Measurements from ENCODE around the gene HNF1B. TPM values are rescaled to one million over a fixed set of nuclear protein-coding genes. Genes with fewer than 3 reads are reported as not detected.

The HNF1B gene
- polyA plus RNA-seq, 3 donors from 2014 or later: not detected

- peaks cover 7 to 35% (median 31%) of the 10 kb centered on the region in 3 donors for H3K27me3 Mint-ChIP-seq (ENCODE audit: low read depth in 3 of 3)
- H3K9me3 Mint-ChIP-seq: no peaks in the 10 kb centered on the region
- H3K4me1 Mint-ChIP-seq: peaks cover 0 to 8% of the 10 kb centered on the region in 2 donors
- no peak for DNase-seq
- H3K4me3 Mint-ChIP-seq: no peak overlapping the region
- no peak overlapping the region for H3K27ac Mint-ChIP-seq
- no peaks in the 10 kb centered on the region for H3K36me3 Mint-ChIP-seq
Observed at GRCh38 chr17:37737081-37737480, 7.8 kb downstream of the HNF1B start.

GRCh38 chr17:37736428-37736827 lies 8.4 kb downstream of the HNF1B start:
- no peaks in the 10 kb centered on the region for H3K9me3 Mint-ChIP-seq
- peaks cover 0 to 2% of the 10 kb centered on the region in 2 donors for H3K4me1 Mint-ChIP-seq

GRCh38 chr17:37735165-37735564 lies 9.7 kb downstream of the HNF1B start:
- no peak overlapping the region for H3K27ac Mint-ChIP-seq
- peaks cover 9 to 24% (median 21%) of the 10 kb centered on the region in 3 donors for H3K27me3 Mint-ChIP-seq (ENCODE audit: low read depth in 3 of 3)
- H3K36me3 Mint-ChIP-seq: no peaks in the 10 kb centered on the region
- H3K4me1 Mint-ChIP-seq: no peaks in the 10 kb centered on the region
- no peak for DNase-seq
- H3K9me3 Mint-ChIP-seq: no peaks in the 10 kb centered on the region
- H3K4me3 Mint-ChIP-seq: no peak overlapping the region

More at GRCh38 chr17:37736428-37736827, 8.4 kb downstream of the HNF1B start:
- H3K27ac Mint-ChIP-seq: no peak overlapping the region
- H3K4me3 Mint-ChIP-seq: no peak overlapping the region
- H3K27me3 Mint-ChIP-seq (ENCODE audit: low read depth in 3 of 3): peaks cover 7 to 29% (median 28%) of the 10 kb centered on the region in 3 donors
- no peak for DNase-seq
- H3K36me3 Mint-ChIP-seq: no peaks in the 10 kb centered on the region

- Mint-ChIP-seq H3K9me3 (no peaks in the 10 kb centered on the region), H3K36me3 (no peaks in the 10 kb centered on the region), H3K4me3 (no peak overlapping the region), H3K27me3 (ENCODE audit: low read depth in 3 of 3) (peaks cover 10 to 13% (median 12%) of the 10 kb centered on the region in 3 donors), H3K27ac (no peak overlapping the region), H3K4me1 (no peaks in the 10 kb centered on the region)
- no peak for DNase-seq
Observed at GRCh38 chr17:37732316-37732715, 12.5 kb downstream of the HNF1B start.

- no peaks in the 10 kb centered on the region for H3K9me3 Mint-ChIP-seq
- H3K4me3 Mint-ChIP-seq: no peak overlapping the region
- H3K27me3 Mint-ChIP-seq (ENCODE audit: low read depth in 3 of 3): peaks cover 5 to 13% (median 5%) of the 10 kb centered on the region in 3 donors
- H3K36me3 Mint-ChIP-seq: no peaks in the 10 kb centered on the region
- H3K4me1 Mint-ChIP-seq: no peaks in the 10 kb centered on the region
- no peak overlapping the region for H3K27ac Mint-ChIP-seq
- no peak for DNase-seq
Observed at GRCh38 chr17:37731056-37731455, 13.8 kb downstream of the HNF1B start.

- Mint-ChIP-seq H3K27me3 (ENCODE audit: low read depth in 3 of 3) (peaks cover 3 to 13% (median 5%) of the 10 kb centered on the region in 3 donors), H3K36me3 (no peaks in the 10 kb centered on the region), H3K4me1 (no peaks in the 10 kb centered on the region), H3K27ac (no peak overlapping the region), H3K4me3 (no peak overlapping the region), H3K9me3 (no peaks in the 10 kb centered on the region)
- no peak for DNase-seq
Observed at GRCh38 chr17:37729905-37730304, 15.0 kb downstream of the HNF1B start.

GRCh38 chr17:37726891-37727675 lies 17.8 kb downstream of the HNF1B start:
- no peak overlapping the region for H3K4me3 Mint-ChIP-seq
- H3K4me1 Mint-ChIP-seq: no peaks in the 10 kb centered on the region
- no peak for DNase-seq
- no peaks in the 10 kb centered on the region for H3K9me3 Mint-ChIP-seq
- no peaks in the 10 kb centered on the region for H3K36me3 Mint-ChIP-seq
- H3K27me3 Mint-ChIP-seq (ENCODE audit: low read depth in 3 of 3): peaks cover under 1 to 9% (median 1%) of the 10 kb centered on the region in 3 donors
- no peak overlapping the region for H3K27ac Mint-ChIP-seq

GRCh38 chr17:37726248-37726647 lies 18.6 kb downstream of the HNF1B start:
- Mint-ChIP-seq H3K9me3 (no peaks in the 10 kb centered on the region), H3K27me3 (ENCODE audit: low read depth in 3 of 3) (peaks cover 1 to 7% (median 2%) of the 10 kb centered on the region in 3 donors), H3K36me3 (no peaks in the 10 kb centered on the region), H3K27ac (no peak overlapping the region), H3K4me1 (no peaks in the 10 kb centered on the region), H3K4me3 (no peak overlapping the region)
- DNase-seq: no peak

- H3K9me3 Mint-ChIP-seq: no peaks in the 10 kb centered on the region
- H3K4me1 Mint-ChIP-seq: no peaks in the 10 kb centered on the region
- peaks cover 0 to 5% (median 2%) of the 10 kb centered on the region in 3 donors for H3K27me3 Mint-ChIP-seq (ENCODE audit: low read depth in 3 of 3)
- no peak for DNase-seq
- no peak overlapping the region for H3K27ac Mint-ChIP-seq
- H3K36me3 Mint-ChIP-seq: no peaks in the 10 kb centered on the region
- H3K4me3 Mint-ChIP-seq: no peak overlapping the region
Observed at GRCh38 chr17:37725601-37726146, 19.2 kb downstream of the HNF1B start.

GRCh38 chr17:37725021-37725595 lies 19.8 kb downstream of the HNF1B start:
- DNase-seq: no peak
- H3K9me3 Mint-ChIP-seq: no peaks in the 10 kb centered on the region
- H3K27me3 Mint-ChIP-seq (ENCODE audit: low read depth in 3 of 3): peaks cover 0 to 7% (median 2%) of the 10 kb centered on the region in 3 donors
- no peaks in the 10 kb centered on the region for H3K36me3 Mint-ChIP-seq
- no peak overlapping the region for H3K4me3 Mint-ChIP-seq
- no peak overlapping the region for H3K27ac Mint-ChIP-seq
- H3K4me1 Mint-ChIP-seq: no peaks in the 10 kb centered on the region

- Mint-ChIP-seq H3K4me1 (no peaks in the 10 kb centered on the region), H3K36me3 (no peaks in the 10 kb centered on the region), H3K9me3 (no peaks in the 10 kb centered on the region), H3K27me3 (ENCODE audit: low read depth in 3 of 3) (peaks cover 2 to 6% (median 4%) of the 10 kb centered on the region in 3 donors), H3K27ac (no peak overlapping the region), H3K4me3 (no peak overlapping the region)
- DNase-seq: no peak
Observed at GRCh38 chr17:37720989-37721388, 23.9 kb downstream of the HNF1B start.

- Mint-ChIP-seq H3K27ac (no peak overlapping the region), H3K4me1 (no peaks in the 10 kb centered on the region), H3K9me3 (no peaks in the 10 kb centered on the region), H3K4me3 (no peak overlapping the region), H3K27me3 (ENCODE audit: low read depth in 3 of 3) (peaks cover 2 to 8% (median 6%) of the 10 kb centered on the region in 3 donors), H3K36me3 (no peaks in the 10 kb centered on the region)
- no peak for DNase-seq
Observed at GRCh38 chr17:37719866-37720265, 25.0 kb downstream of the HNF1B start.

- H3K27ac Mint-ChIP-seq: no peak overlapping the region
- DNase-seq: no peak
- no peak overlapping the region for H3K4me3 Mint-ChIP-seq
- H3K27me3 Mint-ChIP-seq (ENCODE audit: low read depth in 3 of 3): peaks cover 2 to 8% (median 6%) of the 10 kb centered on the region in 3 donors
- H3K9me3 Mint-ChIP-seq: no peaks in the 10 kb centered on the region
- no peaks in the 10 kb centered on the region for H3K36me3 Mint-ChIP-seq
- no peaks in the 10 kb centered on the region for H3K4me1 Mint-ChIP-seq
Observed at GRCh38 chr17:37718324-37719048, 26.4 kb downstream of the HNF1B start.

All from immature natural killer cell (primary cell).